Osteocyte (in vitro differentiated cells): ENCODE measurements around the gene SEPTIN10. TPM values are rescaled to one million over a fixed set of nuclear protein-coding genes. Genes with fewer than 3 reads are reported as not detected.

Experiments
- DNase-seq: peaks from one replicate; pipeline ENCODE4 v3.0.0; 2021; ENCODE audit warnings: mixed read lengths; ENCODE audit not compliant: unreplicated experiment; ENCODE audit errors: extremely low spot score
- H3K27ac Mint-ChIP-seq: one replicate; pipeline ENCODE4 v1.8.0; 2021; ENCODE audit warnings: mild to moderate bottlenecking, mixed read lengths; ENCODE audit not compliant: unreplicated experiment
- H3K27me3 Mint-ChIP-seq: one replicate; pipeline ENCODE4 v1.8.0; 2021; ENCODE audit warnings: mixed read lengths; ENCODE audit not compliant: unreplicated experiment
- H3K36me3 Mint-ChIP-seq: one replicate; pipeline ENCODE4 v1.8.0; 2021; ENCODE audit warnings: mixed read lengths; ENCODE audit not compliant: unreplicated experiment
- H3K4me1 Mint-ChIP-seq: one replicate; pipeline ENCODE4 v1.8.0; 2021; ENCODE audit warnings: mixed read lengths; ENCODE audit not compliant: unreplicated experiment
- H3K4me3 Mint-ChIP-seq: one replicate; pipeline ENCODE4 v1.8.0; 2021; ENCODE audit warnings: mild to moderate bottlenecking, moderate library complexity, mixed read lengths; ENCODE audit not compliant: unreplicated experiment
- H3K9me3 Mint-ChIP-seq: one replicate; pipeline ENCODE4 v1.8.0; 2021; ENCODE audit warnings: mixed read lengths; ENCODE audit not compliant: unreplicated experiment
- CTCF ChIP-seq: fragments of 200-600 bp; sonication (generic); IDR thresholded peaks from 2 replicates; pipeline ENCODE4 v1.5.0; 2021; ENCODE audit warnings: antibody characterized with exemption, mild to moderate bottlenecking, moderate library complexity
- total RNA-seq: library from RNA; stranded (reverse); gene quantifications from 2 replicates; pipeline ENCODE4 v1.2.1, GENCODE V29; 2021

SEPTIN10 gene
- total RNA-seq, 1 donor from 2014 or later = 109 TPM

GRCh38 chr2:109597283-109597682, 16.5 kb downstream of the SEPTIN10 start:
- Mint-ChIP-seq H3K27me3 (no peaks in the 10 kb centered on the region), H3K4me3 (no peak overlapping the region), H3K36me3 (no peaks in the 10 kb centered on the region), H3K9me3 (no peaks in the 10 kb centered on the region), H3K27ac (no peak overlapping the region), H3K4me1 (peaks cover 31% of the 10 kb centered on the region)
- no peak for TF ChIP-seq CTCF
- no peak for DNase-seq

GRCh38 chr2:109595644-109596043, 18.1 kb downstream of the SEPTIN10 start:
- no peaks in the 10 kb centered on the region for H3K27me3 Mint-ChIP-seq
- no peaks in the 10 kb centered on the region for H3K9me3 Mint-ChIP-seq
- no peak overlapping the region for H3K27ac Mint-ChIP-seq
- H3K4me3 Mint-ChIP-seq = no peak overlapping the region
- DNase-seq = no peak
- no peak for TF ChIP-seq CTCF
- peaks cover 6% of the 10 kb centered on the region for H3K36me3 Mint-ChIP-seq
- peaks cover 25% of the 10 kb centered on the region for H3K4me1 Mint-ChIP-seq

- no peak for TF ChIP-seq CTCF
- no peak for DNase-seq
- Mint-ChIP-seq H3K4me3 (no peak overlapping the region), H3K27ac (no peak overlapping the region), H3K36me3 (peaks cover 6% of the 10 kb centered on the region), H3K9me3 (no peaks in the 10 kb centered on the region), H3K4me1 (peaks cover 25% of the 10 kb centered on the region), H3K27me3 (no peaks in the 10 kb centered on the region)
These were observed 19.4 kb downstream of the SEPTIN10 start for GRCh38 chr2:109594246-109594885.

- H3K27ac Mint-ChIP-seq = peak overlapping the region; percentile 27
- TF ChIP-seq CTCF = no peak
- no peaks in the 10 kb centered on the region for H3K27me3 Mint-ChIP-seq
- no peaks in the 10 kb centered on the region for H3K9me3 Mint-ChIP-seq
- no peak overlapping the region for H3K4me3 Mint-ChIP-seq
- peaks cover 10% of the 10 kb centered on the region for H3K36me3 Mint-ChIP-seq
- H3K4me1 Mint-ChIP-seq = peaks cover 23% of the 10 kb centered on the region
- DNase-seq = no peak
These were observed 20.9 kb downstream of the SEPTIN10 start for GRCh38 chr2:109592905-109593304.

GRCh38 chr2:109591206-109591605, 22.6 kb downstream of the SEPTIN10 start:
- Mint-ChIP-seq H3K27ac (no peak overlapping the region), H3K27me3 (no peaks in the 10 kb centered on the region), H3K36me3 (peaks cover 20% of the 10 kb centered on the region), H3K9me3 (no peaks in the 10 kb centered on the region), H3K4me3 (no peak overlapping the region), H3K4me1 (peaks cover 19% of the 10 kb centered on the region)
- no peak for DNase-seq
- TF ChIP-seq CTCF = no peak
